Hematopoietic multipotent progenitor cell treated with erythropoietin and hydrocortisone succinate and interleukin-3 and kit ligand, for 6 days (in vitro differentiated cells): ENCODE measurements around the gene MMRN2.
"Not testable (repeated sequence)": the region's sequence is repeated elsewhere in the genome, so short reads cannot be mapped to it uniquely, and the experiment has no call there.

ENCODE experiments used
- DNase-seq: peaks from one replicate; pipeline ENCODE4 v3.0.0-alpha.2; 2015

MMRN2 gene

GRCh38 chr10:86955501-86956194, 1.8 kb downstream of the MMRN2 start:
- DNase-seq = no peak

GRCh38 chr10:86954681-86955500, 2.5 kb downstream of the MMRN2 start:
- DNase-seq = no peak

GRCh38 chr10:86953747-86954680, 3.4 kb downstream of the MMRN2 start:
- no peak for DNase-seq

GRCh38 chr10:86952697-86953096, 4.7 kb downstream of the MMRN2 start:
- DNase-seq = not testable (repeated sequence)

GRCh38 chr10:86952106-86952505, 5.3 kb downstream of the MMRN2 start:
- no peak for DNase-seq

- no peak for DNase-seq
These were observed 6.1 kb downstream of the MMRN2 start for GRCh38 chr10:86951184-86951761.

- DNase-seq = no peak
These were observed 7.1 kb downstream of the MMRN2 start for GRCh38 chr10:86950349-86950748.

GRCh38 chr10:86947806-86948205, 9.6 kb downstream of the MMRN2 start:
- not testable (repeated sequence) for DNase-seq

GRCh38 chr10:86946213-86947155, 10.9 kb downstream of the MMRN2 start:
- DNase-seq = no peak

- no peak for DNase-seq
These were observed 11.8 kb downstream of the MMRN2 start for GRCh38 chr10:86945361-86946212.

- DNase-seq = no peak
These were observed 12.5 kb downstream of the MMRN2 start for GRCh38 chr10:86944907-86945306.

GRCh38 chr10:86944471-86944870, 12.9 kb downstream of the MMRN2 start:
- DNase-seq = no peak

GRCh38 chr10:86944031-86944419, 13.4 kb downstream of the MMRN2 start:
- DNase-seq = no peak

- no peak for DNase-seq
These were observed 13.9 kb downstream of the MMRN2 start for GRCh38 chr10:86943316-86944030.

GRCh38 chr10:86942441-86943315, 14.7 kb downstream of the MMRN2 start:
- no peak for DNase-seq

GRCh38 chr10:86941991-86942421, 15.4 kb downstream of the MMRN2 start:
- no peak for DNase-seq

GRCh38 chr10:86941426-86941825, 16.0 kb downstream of the MMRN2 start:
- DNase-seq = no peak

- DNase-seq = no peak
These were observed 16.7 kb downstream of the MMRN2 start for GRCh38 chr10:86940677-86941076.

- DNase-seq = not testable (repeated sequence)
These were observed 17.3 kb downstream of the MMRN2 start for GRCh38 chr10:86940076-86940475.
